HEK293T (cell line): ENCODE data around the gene BCL11A.

Experiments used
- FOXM1 ChIP-seq: fragments of 450-650 bp; IDR thresholded peaks from 2 replicates; pipeline ENCODE4 v1.6.1; 2017; ENCODE audit warnings: mild to moderate bottlenecking, borderline replicate concordance
- TARDBP ChIP-seq: fragments of 450-650 bp; IDR thresholded peaks from 2 replicates; pipeline ENCODE4 v1.6.1; 2016

DNA sequence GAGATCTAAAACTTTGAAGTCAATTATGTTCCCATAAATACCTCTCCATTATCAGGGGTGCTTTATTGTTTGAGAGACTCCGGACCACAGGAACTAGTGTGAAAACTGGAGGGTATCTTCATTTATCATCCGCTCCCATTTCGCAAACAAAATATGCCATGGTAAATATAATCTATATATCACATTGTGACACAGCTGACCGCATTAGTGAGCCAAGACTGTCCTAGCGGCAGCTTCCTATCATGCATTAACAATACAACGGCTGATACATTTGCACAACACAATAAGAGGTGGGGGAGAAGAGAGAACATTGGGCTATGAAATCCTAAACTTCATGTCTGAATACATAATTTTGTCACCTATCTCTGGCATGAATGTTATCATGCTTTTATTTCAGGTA is 29.5 kb downstream of the BCL11A start:
- TF ChIP-seq FOXM1 (no peak), TARDBP (no peak)
